ENCODE measurements around the gene UNK.

GRCh38 chr17:75835654-75835987 is 51.0 kb downstream of the UNK start:
- no peak for TF ChIP-seq POLR2A (IDR thresholded peaks at IDR 0.05)
- TF ChIP-seq, protein P1, sequence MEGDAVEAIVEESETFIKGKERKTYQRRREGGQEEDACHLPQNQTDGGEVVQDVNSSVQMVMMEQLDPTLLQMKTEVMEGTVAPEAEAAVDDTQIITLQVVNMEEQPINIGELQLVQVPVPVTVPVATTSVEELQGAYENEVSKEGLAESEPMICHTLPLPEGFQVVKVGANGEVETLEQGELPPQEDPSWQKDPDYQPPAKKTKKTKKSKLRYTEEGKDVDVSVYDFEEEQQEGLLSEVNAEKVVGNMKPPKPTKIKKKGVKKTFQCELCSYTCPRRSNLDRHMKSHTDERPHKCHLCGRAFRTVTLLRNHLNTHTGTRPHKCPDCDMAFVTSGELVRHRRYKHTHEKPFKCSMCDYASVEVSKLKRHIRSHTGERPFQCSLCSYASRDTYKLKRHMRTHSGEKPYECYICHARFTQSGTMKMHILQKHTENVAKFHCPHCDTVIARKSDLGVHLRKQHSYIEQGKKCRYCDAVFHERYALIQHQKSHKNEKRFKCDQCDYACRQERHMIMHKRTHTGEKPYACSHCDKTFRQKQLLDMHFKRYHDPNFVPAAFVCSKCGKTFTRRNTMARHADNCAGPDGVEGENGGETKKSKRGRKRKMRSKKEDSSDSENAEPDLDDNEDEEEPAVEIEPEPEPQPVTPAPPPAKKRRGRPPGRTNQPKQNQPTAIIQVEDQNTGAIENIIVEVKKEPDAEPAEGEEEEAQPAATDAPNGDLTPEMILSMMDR (IDR thresholded peaks at IDR 0.05) = no peak
